ENCODE measurements around the gene TMEM89.

The TMEM89 gene

DNA sequence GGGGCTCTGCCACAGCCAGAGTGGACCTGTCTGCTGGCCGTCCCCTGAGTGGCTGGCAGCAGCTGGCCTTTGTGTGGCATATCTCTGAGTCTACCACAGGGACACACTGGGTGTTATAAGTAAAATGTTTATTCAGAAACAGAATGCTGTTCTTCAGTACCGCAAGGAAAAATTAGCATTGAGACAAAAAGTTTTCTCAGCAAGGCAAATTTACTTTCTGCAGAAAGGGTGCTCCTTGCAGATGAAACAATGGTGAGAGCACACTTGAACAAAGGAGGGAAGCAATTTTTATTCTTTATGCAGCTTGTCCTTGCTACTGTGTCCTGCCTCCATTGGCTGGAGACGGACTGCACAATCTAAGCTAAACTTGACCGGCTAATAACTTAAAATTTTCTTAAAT, 4.0 kb downstream of the TMEM89 start:
- FAIRE-seq (no peak), DNase-seq (ENCODE audit: insufficient read length, low spot score) (no peak)

DNA sequence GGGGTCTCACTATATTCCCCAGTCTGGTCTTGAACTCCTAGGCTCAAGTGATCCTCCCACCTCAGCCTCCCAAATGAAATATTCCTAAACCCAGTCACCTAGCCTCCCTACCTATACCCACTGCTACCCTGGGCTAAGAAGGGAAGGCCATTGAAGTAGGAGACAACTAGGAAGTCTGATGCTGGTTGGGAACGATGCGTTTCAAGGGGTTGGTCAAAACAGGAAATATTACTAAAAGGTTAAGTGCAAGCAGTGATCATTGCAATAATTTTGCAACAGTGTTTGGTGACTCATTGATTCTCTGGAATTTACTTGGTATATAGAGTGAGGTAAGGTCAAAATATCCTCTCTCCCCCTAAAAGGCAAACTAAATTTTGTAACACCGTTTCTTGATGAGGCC, 7.5 kb downstream of the TMEM89 start:
- DNase-seq (ENCODE audit: insufficient read length, low spot score) (peak; percentile 67), FAIRE-seq (peak; percentile 81)

DNA sequence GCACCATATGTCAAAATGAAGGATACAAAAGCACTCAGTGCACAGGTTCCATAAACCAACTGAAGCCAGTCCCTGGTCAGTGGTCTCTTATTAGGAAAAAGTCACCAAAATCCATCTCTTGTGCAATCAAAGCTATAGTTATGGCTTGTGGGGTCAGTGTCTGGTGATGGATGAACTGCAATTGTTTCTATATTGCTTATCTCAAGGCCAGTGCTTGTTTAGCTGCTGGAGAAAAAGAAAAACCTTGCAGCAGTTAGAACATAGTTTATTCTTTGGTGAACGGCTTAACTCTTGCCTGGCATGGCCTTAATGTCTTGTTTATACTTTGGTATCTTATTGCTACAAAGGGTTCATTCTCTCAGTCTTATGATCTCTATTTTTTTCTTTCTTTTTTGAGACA, 9.3 kb downstream of the TMEM89 start:
- FAIRE-seq (no peak), DNase-seq (ENCODE audit: insufficient read length, low spot score) (no peak)

DNA sequence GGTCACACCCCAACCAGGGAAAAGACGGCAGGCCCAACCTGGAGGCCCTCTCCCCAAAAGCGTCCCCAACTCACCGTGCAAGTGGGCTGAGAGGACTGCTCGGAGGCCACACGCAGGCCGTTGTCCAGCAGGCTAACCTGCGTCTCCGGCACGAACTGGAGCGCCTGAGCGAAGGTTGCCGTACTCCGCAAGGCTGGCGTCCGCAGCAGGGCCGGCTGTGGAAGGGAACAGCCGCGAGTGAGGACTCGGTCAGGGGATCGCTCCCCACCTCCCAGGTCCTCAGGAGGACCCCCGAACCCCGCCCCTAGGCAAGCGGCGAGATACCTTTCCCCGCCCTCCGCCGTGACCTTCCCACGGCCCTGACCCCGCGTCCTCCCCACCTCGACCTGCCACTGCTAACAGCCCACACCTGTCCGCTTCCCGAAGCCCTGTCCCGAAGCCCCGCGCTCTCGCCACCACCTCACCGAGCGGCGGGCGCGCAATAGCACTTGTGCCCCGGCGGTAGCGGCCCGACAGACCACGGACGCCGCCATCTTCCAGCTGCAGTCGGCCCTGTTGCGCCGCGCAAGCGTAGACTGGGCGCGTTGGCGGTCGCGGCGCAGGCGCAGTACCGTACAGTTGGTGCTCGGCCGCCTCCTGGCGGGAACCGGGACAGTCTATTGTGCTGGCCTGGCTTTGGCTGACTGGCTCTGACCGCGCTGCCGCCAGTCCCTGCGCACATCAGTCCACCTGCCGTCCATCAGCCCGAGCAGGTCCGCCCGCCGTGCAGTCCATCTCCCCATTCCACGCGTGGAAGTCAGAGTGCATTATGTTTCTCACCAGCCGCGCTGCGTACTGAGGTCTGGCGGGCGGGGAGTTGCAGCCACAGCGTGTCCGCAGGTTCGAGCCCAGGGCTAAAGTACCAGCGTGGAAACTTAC, 12.2 kb downstream of the TMEM89 start, which contains the start of gene UQCRC1:
Gene UQCRC1 (minus strand): TSS at position 559 of the 918 bp plus-strand sequence. CDS start 26 bp downstream, at position 533.
- FAIRE-seq (peak; percentile 99), DNase-seq (ENCODE audit: insufficient read length, low spot score) (peak; percentile 97)

DNA sequence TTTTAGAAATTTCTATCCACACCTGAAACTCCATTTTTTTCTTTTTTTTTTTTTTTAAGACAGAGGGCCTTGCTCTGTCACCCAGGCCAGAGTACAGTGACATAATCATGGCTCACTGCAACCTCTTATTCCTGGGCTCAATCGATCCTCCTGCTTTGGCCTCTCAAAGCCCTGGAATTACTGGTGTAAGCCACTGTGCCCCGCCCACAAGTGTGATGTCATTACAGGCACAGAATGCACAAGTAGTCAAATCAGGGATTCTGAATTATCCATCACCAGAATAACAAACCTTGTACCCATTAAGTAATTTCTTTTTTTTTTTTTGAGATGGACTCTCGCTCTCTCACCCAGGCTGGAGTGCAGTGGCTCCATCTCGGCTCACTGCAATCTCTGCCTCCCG, 14.1 kb downstream of the TMEM89 start:
- no peak for FAIRE-seq
- no peak for DNase-seq (ENCODE audit: insufficient read length, low spot score)

DNA sequence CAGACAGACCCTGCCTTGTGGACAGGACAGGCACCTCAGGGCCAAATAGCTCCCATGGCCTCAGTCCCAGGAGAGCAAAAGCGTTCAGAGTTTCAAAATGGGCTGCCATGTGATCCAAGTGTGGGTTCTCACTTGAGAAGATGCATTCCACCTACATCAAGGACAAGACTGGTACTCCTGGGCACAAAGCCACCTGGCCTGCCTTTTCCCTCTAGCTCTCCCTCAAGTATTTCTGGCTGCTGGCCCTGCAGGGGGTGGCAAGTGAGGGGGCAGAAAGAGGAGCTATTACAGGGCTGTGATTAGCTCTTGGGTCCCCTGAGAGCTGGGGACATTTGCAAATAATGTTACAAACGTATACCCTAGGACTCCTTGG, 20.0 kb downstream of the TMEM89 start:
- FAIRE-seq = no peak

DNA sequence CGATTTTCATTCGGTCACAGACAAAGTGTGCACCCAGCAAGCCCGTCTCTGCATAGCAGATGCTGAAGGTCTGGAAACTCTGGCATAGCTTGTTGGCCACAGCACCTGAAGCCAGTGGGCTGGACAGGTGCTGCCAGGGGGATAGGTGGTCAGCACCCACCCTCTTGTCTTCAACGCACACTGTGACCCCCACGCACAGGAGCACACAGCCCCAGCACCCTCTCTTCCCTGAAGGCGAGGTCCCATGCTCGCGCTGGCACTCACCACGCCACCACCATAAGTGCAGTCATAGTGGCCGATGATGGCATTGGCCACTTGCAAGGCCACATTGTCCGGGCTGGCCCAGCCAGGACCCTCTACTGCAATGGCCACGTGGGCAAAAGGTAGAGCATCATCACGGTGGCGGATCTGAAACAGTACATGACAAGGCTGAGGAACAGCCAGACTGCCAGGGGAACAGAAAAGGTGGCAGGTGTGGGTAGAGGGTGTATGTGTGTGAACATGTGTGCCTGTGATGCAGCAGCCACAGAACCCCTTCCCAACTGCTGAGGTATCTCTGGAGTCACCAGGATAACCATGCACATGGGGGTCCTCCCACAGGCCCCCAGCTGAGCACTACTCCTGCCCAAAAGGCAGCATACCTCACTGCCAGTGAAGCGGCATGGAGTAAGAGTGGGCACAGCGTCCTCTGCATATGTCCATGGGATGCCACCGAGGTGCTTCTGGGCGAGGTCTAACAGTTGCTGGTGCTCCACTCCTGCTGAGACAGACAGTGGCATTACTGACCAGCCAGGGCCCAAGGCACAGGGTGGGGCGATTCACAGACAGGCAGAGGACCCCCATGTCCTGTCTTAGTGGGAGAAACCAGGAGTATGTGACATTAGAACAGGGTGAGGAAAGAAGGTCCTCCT, 20.6 kb downstream of the TMEM89 start:
- FAIRE-seq (no peak), DNase-seq (ENCODE audit: insufficient read length, low spot score) (no peak)

More for the DNA sequence above, 20.0 kb downstream of the TMEM89 start:
- no peak for DNase-seq (ENCODE audit: insufficient read length, low spot score)

DNA sequence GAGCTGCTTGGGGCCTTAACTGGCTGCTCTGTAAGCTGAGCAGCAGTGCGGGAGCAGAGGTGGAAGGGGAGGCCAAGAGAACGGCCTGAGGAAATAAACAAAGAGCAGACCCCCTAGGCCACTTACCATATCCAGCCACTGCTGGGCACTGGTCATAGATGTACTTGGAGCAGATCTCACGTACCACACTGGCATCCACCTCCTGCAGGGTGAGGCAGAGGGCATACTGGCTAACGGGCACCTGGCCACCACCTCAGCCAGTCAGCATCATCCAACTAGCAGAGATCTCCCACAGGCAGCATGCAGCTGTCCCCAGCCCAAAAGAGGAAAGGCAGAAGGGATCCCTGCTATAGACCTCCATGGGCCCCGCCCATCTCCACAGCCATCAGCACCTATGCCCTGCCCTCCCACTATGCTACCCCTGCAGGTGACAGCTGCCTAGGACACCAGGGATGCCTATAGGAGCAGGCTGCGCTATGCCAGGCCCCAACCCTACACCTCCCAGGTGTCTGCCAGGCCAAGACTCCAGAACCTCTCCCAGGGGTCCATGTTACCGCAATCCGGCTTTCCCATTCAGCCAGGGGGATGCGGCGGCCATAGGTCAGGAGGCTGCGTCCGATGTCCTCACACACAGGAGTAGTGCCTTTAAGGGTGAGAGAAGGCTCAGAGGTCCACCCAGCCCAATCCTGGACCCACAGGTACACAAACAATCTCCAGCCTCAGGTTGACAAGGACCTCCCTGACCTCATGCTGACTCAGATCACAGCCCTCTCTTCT, 21.9 kb downstream of the TMEM89 start:
- FAIRE-seq (no peak), DNase-seq (ENCODE audit: insufficient read length, low spot score) (no peak)

DNA sequence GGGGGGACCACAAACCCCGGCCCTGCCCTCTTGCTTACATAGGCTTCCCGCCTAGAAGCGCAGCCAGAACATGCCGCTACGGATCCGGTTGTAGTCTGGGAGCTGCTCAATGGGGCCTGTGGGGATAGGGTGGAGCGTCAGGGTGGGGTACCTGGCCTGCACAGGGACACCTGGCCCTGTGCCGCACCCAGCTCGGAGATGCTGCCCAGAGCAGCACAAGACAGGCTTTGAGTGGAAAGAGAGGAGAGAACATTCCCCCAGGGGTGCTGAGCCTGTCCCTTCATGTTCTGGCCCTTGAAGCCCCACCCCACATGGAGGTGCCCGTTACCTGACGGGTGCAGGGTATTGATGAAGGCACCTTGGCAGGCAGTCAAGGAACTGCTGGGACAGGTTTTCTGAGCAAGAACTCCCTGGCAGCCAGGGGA, 22.5 kb downstream of the TMEM89 start:
- FAIRE-seq (peak; percentile 58), DNase-seq (ENCODE audit: insufficient read length, low spot score) (no peak)

DNA sequence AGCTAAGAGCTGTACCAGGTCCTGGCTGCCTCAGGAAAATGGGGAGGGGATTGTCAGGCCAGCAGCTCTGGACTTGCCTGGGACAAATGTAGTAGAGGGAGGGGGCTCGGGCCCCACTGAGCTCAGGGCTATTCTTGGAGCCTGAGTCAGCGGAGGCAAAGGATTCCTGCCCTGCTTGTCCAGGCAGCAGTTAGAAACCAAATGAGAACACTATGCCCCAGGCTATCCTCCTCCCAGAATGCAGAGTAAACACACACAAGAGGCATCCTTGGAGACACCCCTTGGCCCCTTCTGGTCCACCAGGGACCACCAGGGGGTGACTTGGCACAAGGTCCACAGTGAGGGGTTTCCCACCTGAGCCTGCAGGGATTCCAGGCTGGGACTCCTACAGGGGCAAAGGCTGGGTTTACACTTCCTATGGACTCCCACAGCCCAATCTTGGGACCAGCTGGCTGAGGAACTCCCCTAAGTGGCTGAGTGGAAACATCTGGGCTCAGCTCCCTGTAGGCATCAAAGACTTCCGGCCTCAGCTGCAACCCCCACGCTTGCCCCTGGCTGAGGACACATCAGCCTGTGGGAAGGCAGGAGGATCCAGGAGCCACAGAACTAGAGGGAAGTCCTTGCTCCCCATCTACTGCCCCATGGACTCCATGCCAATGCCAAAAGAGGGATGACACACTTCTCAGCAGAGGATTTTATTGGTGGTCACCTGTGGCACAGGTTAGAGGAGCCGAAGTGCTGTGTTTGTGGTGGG, 23.1 kb downstream of the TMEM89 start:
- FAIRE-seq (peak; percentile 90), DNase-seq (ENCODE audit: insufficient read length, low spot score) (peak; percentile 84)

DNA sequence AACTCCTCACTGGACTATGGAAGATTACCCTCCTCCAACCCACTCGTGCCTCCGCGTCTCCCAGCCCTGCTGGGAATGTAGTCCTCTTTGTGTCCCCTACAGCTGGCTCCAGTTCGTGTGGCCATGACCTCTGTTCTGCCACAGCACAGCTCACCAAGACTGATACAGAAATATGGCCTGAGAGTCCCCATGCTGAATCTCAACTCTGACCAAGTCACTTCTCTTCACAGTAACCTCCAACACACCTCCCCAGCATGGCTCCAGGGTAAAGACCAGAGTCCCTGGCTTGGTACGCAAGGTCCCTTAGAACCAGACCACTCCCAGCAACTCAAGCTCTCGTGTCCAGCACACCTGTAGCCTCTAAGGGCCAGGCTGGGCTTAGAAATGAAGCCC, 24.2 kb downstream of the TMEM89 start:
- no peak for DNase-seq (ENCODE audit: insufficient read length, low spot score)
- peak; percentile 67 for FAIRE-seq

DNA sequence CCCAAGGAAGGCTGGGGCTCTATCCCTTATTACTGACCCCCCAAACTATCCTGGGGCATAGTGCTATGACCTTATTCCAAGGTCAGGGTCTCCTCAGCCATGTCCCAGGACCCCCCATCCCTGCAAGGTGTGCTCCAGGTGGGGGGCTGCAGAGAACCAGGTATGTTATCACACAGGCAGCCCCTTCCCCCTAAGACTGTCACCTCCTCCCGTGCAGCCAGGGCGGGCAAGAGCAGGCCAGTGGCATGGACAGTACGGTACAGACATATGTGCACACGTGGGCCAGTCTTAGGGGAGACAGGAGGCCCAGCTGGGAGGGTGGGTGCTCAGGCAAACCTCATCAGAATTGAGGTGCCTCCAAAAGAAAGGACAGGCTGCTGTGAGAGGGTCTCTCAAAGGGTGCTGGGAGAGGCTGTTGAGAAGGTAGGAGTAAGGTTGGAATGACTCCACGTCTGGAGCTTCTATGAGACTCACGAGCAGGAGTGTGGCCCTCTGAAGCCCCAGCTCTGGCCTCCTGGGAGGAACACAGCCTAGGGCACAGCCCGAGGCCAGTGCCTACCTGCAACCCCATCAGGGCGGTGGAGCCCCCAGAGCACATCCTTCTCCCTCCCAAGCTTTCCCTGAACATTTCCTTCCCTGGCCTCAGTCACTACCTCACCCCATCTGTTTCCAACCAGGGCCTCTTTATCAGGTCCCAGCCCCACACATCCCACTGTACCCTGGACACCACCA, 24.7 kb downstream of the TMEM89 start:
- FAIRE-seq (no peak), DNase-seq (ENCODE audit: insufficient read length, low spot score) (no peak)

DNA sequence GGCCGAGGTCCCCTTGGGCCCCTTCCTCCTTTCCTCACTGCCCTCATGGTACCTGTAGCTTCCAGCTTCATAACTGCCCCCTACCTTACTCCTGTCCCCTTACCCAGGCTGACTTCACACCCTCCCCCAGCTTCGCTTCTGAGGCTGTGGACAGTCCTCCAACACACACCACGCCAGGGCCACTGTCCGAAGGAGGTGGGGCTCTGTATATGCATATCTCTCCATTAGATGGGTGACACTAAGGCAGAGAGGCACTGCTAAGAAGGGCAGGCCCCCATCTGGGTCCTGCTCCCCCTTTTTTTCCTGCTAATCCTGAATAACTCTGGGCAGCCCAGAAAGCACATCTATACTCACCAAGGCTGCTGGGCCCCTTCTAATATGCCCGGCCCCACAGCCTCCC, 25.4 kb downstream of the TMEM89 start:
- DNase-seq (ENCODE audit: insufficient read length, low spot score) (no peak), FAIRE-seq (no peak)

DNA sequence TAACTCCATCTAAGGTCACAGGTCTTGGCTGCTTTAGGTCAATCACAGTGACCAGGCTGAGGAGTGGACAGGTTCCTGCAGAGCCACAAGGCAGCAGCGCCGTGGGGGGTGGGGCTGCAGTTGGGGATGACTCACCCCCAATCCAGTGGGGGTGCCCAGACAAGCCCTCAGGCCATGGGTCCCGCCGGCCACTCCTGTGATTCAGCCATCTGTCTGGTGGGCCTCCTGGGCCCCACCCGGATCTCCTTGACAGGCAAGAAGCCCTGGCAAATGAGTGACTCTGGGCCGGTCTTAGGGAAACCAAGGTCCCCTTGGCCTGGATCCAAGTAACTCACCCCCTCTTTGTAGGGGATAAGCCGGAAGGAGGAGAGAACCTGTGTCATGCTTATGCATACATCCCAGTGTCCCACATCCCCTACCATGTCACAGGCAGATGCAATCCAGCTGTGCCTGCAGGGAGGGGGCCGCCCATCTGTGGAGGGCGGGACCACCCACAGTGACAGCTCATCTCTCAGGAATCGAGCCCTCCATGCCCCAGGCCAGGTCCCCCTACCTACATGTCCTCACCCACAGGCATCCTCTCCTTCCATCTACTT, 25.9 kb downstream of the TMEM89 start:
- FAIRE-seq (peak; percentile 98), DNase-seq (ENCODE audit: insufficient read length, low spot score) (peak; percentile 95)

DNA sequence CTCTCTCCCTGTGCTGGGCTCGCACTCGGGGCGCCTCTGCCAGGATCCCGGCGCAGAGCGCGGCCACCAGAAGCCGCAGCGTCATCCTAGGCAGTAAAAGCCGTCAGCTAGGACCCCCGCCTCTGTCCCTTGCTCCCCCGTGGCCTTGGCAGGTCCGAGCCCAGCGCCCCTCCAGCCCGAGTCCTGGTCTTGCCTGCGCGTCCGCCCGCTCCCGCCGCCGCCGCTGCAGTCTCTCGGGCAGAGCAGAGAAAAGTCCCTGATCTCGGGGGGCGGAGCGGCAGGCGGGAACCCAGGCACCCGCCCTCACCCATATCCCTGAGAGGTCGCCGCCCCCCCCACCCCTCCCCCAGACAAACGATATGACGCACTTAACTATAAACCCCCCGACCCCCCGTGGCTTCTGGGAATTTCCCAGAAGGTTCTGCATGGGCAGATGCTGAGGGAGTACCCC, 26.5 kb downstream of the TMEM89 start, which contains the start of gene COL7A1:
Gene COL7A1 (minus strand): TSS at position 255 of the 451 bp plus-strand sequence. CDS start 170 bp downstream, at position 85.
- FAIRE-seq = no peak
- DNase-seq (ENCODE audit: insufficient read length, low spot score) = no peak

DNA sequence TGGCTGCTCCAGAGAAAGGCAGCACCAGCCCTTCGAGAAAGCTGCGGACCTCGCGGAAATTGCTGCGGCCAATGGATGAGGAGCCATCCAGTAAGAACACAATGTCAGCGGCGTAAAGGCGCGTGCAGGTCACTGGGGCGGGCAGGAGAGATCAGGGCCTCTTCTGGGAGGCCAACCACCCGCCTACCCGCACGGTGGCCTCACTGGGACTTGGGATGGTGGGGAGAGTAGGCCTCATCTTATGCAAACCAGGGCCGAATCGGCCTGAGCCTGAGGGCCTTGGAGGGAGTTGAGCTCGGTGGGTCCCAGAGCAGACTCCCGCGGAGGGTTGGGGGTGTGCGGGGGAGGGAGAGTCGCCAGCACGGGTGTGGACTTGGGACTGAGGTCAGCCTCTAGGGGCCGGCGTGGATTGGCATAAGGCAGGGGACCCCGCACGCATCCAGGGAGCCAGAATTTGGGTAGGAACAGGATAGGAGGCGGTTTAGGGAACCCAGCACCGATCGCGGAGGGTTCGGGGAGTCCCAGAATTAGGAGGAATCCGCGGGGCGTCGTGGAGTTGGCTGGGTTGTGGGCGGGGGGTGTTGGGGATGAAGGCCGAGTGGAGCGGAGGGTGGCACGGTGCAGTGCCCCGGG, 27.0 kb downstream of the TMEM89 start:
- DNase-seq (ENCODE audit: insufficient read length, low spot score) = no peak
- FAIRE-seq = no peak

DNA sequence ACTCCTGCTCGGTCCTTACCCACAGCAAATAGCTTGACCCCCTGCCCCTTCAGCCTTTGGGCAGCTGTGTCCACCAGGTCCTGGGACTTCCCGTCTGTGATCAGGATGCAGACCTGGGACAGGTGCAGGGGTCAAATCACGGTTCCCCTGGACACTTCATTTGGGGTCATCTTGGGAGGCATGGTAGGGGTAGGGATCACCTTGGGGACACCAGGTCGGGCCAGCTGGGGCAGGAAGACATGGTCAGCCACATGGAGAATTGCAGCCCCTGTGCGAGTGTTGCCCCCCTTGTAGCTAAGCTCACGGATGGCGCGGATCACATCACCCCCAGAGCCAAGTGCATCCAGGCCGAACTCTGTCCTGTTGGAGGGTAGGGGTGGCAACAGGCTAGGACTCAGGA, 28.2 kb downstream of the TMEM89 start:
- FAIRE-seq (no peak), DNase-seq (ENCODE audit: insufficient read length, low spot score) (no peak)

DNA sequence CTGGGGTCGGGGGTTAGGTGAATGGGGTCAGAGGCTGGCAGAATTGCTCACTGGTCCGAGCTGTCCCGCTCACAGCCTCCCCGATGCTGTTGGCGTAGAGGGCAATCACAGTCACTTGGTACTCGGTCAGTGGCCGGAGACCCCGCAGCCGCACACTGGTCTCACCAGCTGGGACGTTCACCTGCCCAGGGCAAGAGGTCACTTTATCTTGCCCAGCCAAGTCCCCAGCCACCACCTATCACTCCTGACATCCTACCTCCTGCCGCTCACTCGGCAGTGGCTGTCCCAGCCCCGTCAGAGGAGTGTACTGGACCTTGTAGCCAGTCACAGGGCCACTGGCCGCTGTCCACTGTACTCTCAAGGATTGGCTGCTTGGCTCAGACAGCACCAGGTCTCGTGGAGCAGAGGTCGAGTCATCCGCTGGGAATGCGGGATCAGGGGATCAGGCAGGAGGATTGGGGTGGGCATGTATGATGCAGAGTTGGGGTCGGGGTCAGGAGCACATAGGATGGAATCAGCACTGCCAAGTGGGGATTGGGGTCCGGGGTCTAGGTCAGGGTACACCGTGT, 29.0 kb downstream of the TMEM89 start:
- FAIRE-seq (no peak), DNase-seq (ENCODE audit: insufficient read length, low spot score) (no peak)

All from HTR-8/SVneo (cell line).